Measurements from ENCODE around the gene FAM136A. TPM values are rescaled to one million over a fixed set of nuclear protein-coding genes. Genes with fewer than 3 reads are reported as not detected.

FAM136A gene
- polyA plus RNA-seq, 1 of the 3 experiments (the other 2 are of a cell fraction): 43.3 TPM

- TF ChIP-seq PBX3 (IDR thresholded peaks at IDR 0.05): no peak
These were observed 43.4 kb downstream of the FAM136A start (continued) for GRCh38 chr2:70258532-70258875.

- no peak for DNase-seq
- H3K79me2 ChIP-seq (ENCODE audit: insufficient read depth): peaks cover 7% of the 10 kb centered on the region
- no peak overlapping the region for H3K9ac ChIP-seq
- no peaks in the 10 kb centered on the region for H3K9me3 ChIP-seq
- no peak overlapping the region for H2AFZ ChIP-seq (ENCODE audit: low read depth)
- H3F3A ChIP-seq (replicated peaks; ENCODE audit: insufficient read depth): no peaks in the 10 kb centered on the region
- ChIA-PET POLR2A (no interaction called here), CTCF (no interaction called here)
- H4K20me1 ChIP-seq (ENCODE audit: insufficient read depth): no peaks in the 10 kb centered on the region
- peaks cover 0 to 2% of the 10 kb centered on the region in 2 experiments for H3K36me3 ChIP-seq (replicated peaks in 1 of 2; ENCODE audit: control insufficient read depth in 1 of 2, insufficient read depth in 2 of 2, low read length in 1 of 2)
- WGBS (ENCODE audit: low lambda C conversion rate): 93% methylated on average over 8 of the region's 8 CpGs
- no peaks in the 10 kb centered on the region for H3K27me3 ChIP-seq (ENCODE audit: insufficient read depth)
- peaks cover 0 to 8% of the 10 kb centered on the region in 2 experiments; a peak in 2 of 4 replicates for H3K4me1 ChIP-seq (ENCODE audit: control insufficient read depth in 1 of 2, insufficient read depth in 2 of 2, low read depth in 1 of 2, low read length in 1 of 2)
- no peak overlapping the region for H3K4me3 ChIP-seq (ENCODE audit: low read depth in 2 of 2, low read length in 1 of 2)
- H3K4me2 ChIP-seq: no peak overlapping the region
- H3K9me2 ChIP-seq: no peaks in the 10 kb centered on the region
- no peak overlapping the region for H3K27ac ChIP-seq (ENCODE audit: low read depth in 2 of 2, low read length in 1 of 2)
- no peak for TF ChIP-seq MAX (IDR thresholded peaks at IDR 0.05; ENCODE audit: low read depth)
- no peak for TF ChIP-seq SMC3 (IDR thresholded peaks at IDR 0.05; ENCODE audit: low read depth, low read length)
- no peak for TF ChIP-seq TEAD4 (IDR thresholded peaks at IDR 0.05; ENCODE audit: borderline replicate concordance, insufficient read depth)
- no peak for TF ChIP-seq MEF2A (IDR thresholded peaks at IDR 0.05; ENCODE audit: borderline replicate concordance, low read depth)
- TF ChIP-seq TAF1 (IDR thresholded peaks at IDR 0.05; ENCODE audit: borderline replicate concordance, low read depth, low read length): no peak
- TF ChIP-seq CTCF (IDR thresholded peaks at IDR 0.05): no peak
- no peak for TF ChIP-seq SIN3A (IDR thresholded peaks at IDR 0.05; ENCODE audit: borderline replicate concordance, low read depth, low read length)
- no peak for TF ChIP-seq RCOR1 (IDR thresholded peaks at IDR 0.05; ENCODE audit: low read length)
- TF ChIP-seq MXI1 (IDR thresholded peaks at IDR 0.05; ENCODE audit: low read depth, low read length): no peak
- no peak for TF ChIP-seq IRF3 (IDR thresholded peaks at IDR 0.05; ENCODE audit: low read depth, low read length)
- TF ChIP-seq CHD2 (IDR thresholded peaks at IDR 0.05; ENCODE audit: low read length, partially characterized antibody): no peak
These were observed 46.1 kb downstream of the FAM136A start for GRCh38 chr2:70255637-70256314.

Data from SK-N-SH (cell line).